GM20431 (cell line): Measurements from ENCODE around the gene SV2A.

Experiments
- in situ Hi-C: fragments of 300-500 bp; cut with MseI, MboI; formaldehyde crosslinking; loops from one replicate; pipeline ENCODE4 v1.15.0; 2020; ENCODE audit warnings: low sequenced_read_pairs; ENCODE audit not compliant: unreplicated experiment

The SV2A gene

DNA sequence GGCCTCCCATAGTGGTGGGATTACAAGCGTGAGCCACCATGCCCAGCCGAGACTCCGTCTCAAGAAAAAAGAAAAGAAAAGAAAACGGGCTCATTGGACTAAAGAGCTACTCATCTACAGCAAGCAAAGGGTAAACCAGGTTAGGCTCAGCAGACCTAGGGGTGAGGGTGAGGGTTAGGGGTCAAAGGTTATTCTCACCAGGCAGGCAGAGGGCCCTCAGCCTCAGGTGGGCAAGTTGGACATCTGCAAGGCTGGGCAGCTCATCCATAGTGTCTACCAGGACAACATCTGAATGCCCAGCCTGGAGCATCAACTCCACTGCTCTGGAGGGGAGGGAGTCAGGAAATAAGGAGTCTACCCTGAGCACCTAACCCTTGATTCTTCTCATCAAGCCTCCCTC lies 15.6 kb upstream of the SV2A start:
- in situ Hi-C loops: loop anchor here (25.0 kb wide), 1 partner anchor 254 kb away; no protein-coding TSS in a partner anchor

GRCh38 chr1:149932474-149932873 lies 14.8 kb upstream of the SV2A start:
- in situ Hi-C loops: loop anchor here (25.0 kb wide), 1 partner anchor 255 kb away; no protein-coding TSS in a partner anchor

- in situ Hi-C loops: loop anchor here (25.0 kb wide), 1 partner anchor 256 kb away; no protein-coding TSS in a partner anchor
Observed at GRCh38 chr1:149931212-149931790, 13.7 kb upstream of the SV2A start.

GRCh38 chr1:149929856-149930255 lies 12.2 kb upstream of the SV2A start:
- in situ Hi-C loops: loop anchor here (25.0 kb wide), 1 partner anchor 257 kb away; no protein-coding TSS in a partner anchor

DNA sequence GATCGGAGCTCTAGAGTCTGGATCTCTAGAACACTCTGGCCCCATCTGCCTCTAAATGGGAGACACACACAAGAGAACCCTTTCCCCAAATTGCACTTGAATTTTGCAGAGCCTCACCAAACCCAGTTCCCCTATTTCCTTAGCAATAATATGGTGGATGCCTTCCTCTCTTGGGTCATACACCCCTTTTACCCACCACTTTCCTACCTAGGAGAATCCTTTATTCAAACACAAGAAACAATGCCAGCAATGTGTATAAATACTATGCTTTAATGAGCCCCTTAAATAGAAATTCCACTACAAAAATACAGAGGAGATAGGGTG lies 10.7 kb upstream of the SV2A start:
- in situ Hi-C loops: loop anchor here (25.0 kb wide), 1 partner anchor 259 kb away; no protein-coding TSS in a partner anchor

DNA sequence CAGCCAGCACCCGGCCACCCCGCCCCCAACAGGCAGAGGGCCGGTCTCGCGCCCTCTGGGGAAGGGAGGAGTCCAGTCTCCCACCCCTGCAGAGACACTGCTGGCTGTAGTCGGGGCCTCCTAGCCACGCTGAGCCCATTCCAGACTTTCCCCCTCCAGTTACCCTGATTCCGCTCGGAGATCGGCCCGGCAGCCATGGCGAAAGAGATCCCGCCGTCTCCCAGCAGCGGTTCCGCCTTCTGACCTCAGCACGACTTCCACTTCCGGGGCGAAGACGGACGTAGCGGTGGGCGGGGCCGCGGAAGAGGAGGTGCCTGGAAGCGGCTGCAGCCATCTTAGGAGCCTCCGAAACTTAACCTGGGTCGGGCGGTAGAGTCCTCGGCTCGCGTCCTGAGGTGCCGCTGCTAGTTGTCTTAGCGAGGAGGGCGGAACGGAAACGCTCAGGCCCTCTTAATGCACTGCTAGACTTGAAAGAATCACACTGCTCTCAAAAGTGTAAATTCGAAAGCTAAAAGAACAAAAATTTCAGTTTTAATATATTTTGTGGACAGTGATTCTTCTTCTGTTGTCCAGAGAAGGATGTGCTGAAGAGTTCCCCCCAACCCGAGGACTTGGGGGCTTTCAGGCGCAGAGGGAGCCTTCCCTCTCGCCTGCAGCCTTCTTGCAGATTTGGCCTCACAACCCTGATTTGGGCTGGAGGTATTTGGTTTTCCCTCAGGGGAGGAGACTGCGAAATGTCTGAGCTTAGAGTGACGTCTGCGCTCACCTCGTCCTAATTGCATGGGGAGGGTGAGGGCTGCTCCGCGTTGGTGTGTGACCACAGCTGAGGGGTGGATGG lies 10.1 kb upstream of the SV2A start, which contains the start of gene SF3B4:
SF3B4 (minus strand) TSS at position 241 of the 838 bp plus-strand sequence; CDS start at position 197, 44 bp downstream.
- in situ Hi-C loops: loop anchor here (25.0 kb wide), 1 partner anchor 260 kb away; no protein-coding TSS in a partner anchor

DNA sequence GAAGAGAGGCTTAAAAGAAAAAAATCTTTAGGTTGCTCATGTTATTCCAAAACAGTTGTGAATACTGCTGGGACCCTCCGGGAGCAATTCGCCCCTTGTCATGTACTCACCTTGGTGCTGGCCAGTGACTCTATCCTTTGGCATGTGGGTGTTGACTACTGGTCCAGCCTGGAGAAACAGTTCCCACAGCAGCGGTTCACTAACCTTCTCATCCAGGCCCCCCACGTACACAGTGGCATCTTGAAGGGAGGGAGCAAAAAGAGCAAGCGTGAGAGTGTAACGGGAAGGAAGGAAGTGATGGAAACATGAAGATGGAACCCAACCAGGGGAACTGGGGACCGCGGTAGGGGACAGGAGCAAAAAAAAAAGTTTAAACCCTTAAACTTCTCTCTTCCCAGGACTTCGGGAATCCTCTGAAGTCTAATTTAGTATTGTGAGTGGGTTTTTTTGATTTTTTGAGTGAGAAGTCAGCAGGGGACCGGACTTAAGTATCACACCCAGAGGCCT lies 9.5 kb upstream of the SV2A start:
- in situ Hi-C loops: loop anchor here (25.0 kb wide), 1 partner anchor 260 kb away; no protein-coding TSS in a partner anchor

GRCh38 chr1:149926296-149926695 lies 8.7 kb upstream of the SV2A start:
- in situ Hi-C loops: loop anchor here (25.0 kb wide), 1 partner anchor 261 kb away; no protein-coding TSS in a partner anchor

- in situ Hi-C loops: loop anchor here (25.0 kb wide), 1 partner anchor 262 kb away; no protein-coding TSS in a partner anchor
Observed at GRCh38 chr1:149925751-149926150, 8.1 kb upstream of the SV2A start.

- in situ Hi-C loops: loop anchor here (25.0 kb wide), 1 partner anchor 262 kb away; no protein-coding TSS in a partner anchor
Observed at GRCh38 chr1:149925345-149925744, 7.7 kb upstream of the SV2A start.

DNA sequence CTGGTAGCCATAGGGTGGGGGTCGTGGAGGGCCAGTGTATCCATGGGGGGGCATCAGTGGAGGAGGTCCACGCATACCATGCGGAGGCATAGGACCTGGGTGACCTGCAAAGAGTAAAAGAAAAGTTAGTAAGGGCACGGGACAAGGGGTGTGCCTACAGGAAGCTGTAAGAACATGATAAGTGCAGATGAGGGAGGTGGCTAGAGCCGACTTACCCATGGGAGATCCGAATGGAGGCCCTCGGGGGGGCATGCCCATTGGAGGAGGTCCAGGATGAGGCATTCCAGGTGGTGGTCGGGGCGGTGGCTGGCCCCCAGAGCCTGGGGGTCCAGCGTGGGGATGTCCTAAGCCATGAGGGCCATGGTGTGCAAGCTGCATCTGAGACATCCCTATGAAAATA lies 6.0 kb upstream of the SV2A start:
- in situ Hi-C loops: no loop called here

DNA sequence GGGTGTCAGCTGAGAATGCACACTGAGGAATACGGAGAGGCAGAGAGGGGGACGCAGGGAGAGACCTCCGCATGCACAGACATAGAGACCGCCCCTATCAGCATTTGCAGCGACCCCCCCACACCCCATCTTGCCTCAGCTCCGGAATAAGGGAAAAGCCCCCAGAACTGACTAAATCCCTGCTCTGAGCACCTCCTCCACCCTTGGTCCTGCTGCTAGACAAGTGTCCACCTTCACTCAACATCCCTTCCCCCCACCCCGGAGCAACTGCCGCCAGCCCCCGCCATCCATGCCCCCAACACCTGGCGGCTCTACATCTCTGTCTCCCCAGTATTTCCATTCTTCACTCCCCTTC lies 769 bp downstream of the SV2A start:
- in situ Hi-C loops: no loop called here

- in situ Hi-C loops: no loop called here
Observed at GRCh38 chr1:149916193-149916897, 1.3 kb downstream of the SV2A start.

DNA sequence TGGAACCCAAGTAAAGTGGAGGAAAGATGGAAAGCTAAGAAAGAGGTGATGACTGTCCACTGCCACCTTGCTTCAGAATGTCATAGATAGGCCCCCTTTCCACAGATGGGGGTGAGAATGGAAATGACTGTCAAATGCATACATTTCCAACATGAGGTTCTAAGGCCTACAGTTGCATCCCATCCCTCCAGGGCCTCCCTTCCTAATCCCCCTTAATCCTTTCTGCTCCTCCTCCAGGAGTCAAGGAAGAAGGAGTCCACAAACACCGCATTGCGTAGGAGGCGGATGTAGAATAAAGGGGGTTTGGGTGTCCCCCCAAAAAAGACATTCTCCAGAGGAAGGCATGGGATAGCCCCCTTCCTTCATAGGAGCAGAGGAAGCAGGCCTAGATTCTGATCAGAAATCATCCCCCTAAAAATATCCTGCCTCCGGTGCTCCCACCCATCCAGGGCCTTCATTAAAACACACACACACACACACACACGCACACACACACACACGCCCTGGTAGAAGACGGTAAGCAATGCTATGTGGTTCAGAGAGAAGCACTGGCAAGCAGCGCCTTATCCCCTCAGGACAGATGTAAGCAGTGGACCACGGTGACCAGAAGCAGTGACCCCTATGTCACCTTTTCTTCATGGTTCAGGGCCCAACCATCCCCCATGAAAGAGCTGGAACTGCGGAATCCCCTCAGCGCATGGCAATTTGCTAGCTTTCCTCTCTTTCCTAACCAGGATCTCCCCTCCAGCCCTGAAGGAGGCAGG lies 2.0 kb downstream of the SV2A start:
- in situ Hi-C loops: no loop called here

- in situ Hi-C loops: no loop called here
Observed at GRCh38 chr1:149914545-149914944, 3.1 kb downstream of the SV2A start.

GRCh38 chr1:149906570-149907075 lies 11.0 kb downstream of the SV2A start:
- in situ Hi-C loops: no loop called here

DNA sequence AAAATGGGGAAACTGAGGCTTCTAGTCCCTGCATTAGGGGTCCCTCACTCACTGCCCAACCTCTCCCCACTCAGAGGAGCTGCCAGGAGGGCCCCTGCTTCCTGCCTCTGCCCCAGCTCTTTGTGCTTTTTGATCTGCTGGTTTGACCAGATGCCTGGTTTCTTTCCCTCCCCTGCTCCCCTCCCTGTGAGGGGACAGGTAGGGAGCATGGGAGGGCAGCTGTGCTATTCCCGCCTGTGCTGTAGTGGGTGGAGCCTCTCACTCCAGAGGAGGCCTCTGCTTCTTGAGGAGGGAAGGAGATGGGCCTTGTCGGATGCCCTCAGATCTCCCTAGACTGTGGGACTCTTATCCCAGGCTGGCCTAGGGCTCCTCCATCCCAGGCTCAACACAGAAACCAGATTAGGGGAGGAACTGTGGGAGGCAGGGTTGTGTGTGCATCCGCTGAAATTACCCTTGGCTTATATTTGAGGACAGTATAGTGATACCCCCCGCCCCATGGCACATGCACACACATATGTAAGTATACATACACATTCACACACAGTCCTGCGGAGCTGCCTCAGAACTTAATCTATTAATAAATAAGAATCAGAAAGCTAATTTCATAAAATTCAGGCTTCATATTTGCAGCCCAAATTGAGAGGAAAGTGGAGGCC lies 13.7 kb downstream of the SV2A start:
- in situ Hi-C loops: no loop called here

DNA sequence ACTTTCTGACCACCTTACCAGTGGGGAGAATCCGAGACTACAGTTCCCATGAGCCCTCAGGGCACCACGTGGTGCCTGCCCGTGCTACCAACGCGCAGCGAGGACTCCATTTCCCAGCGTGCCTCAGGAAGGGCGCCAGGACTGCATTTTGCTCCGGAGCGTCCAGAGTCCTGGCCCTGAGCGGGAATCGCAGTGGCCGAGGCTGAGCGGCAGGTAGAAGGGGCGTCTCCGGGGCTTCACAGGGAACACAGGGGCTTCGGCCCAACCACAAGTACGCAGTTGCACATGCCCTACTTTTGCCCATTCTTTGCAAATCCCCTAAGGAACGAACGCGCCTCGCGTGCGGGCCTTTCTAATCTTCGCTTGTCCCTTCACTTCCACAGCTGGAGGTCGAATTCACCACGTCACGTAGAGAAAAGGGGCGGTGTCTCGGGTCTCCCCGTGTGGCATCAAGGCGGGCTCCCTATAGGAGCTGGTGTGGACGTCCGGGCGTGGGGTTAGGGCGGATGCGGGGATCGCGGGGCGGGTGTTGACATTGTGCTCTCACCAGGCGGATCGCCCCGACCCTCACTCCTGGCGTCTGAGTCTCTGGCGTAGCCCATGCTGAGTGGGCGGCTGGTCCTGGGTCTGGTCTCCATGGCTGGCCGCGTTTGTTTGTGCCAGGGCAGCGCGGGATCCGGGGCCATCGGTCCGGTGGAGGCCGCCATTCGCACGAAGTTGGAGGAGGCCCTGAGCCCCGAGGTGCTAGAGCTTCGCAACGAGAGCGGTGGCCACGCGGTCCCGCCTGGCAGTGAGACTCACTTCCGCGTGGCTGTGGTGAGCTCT lies 18.0 kb downstream of the SV2A start, which contains the start of gene BOLA1:
BOLA1 (plus strand) TSS at position 109 of the 825 bp plus-strand sequence; CDS start at position 601, 492 bp downstream.
- in situ Hi-C loops: no loop called here
